WTC11 (cell line): ENCODE measurements around the gene RPL35A. TPM values are rescaled to one million over a fixed set of nuclear protein-coding genes. Genes with fewer than 3 reads are reported as not detected.
"Not testable (repeated sequence)": the region's sequence is repeated elsewhere in the genome, so short reads cannot be mapped to it uniquely, and the experiment has no call there.

Experiments used
- ATAC-seq: fragments of 200-7000 bp; cut with Tn5 transposase; 2 replicates; pipeline ENCODE4 v1.10.0; 2021; ENCODE audit warnings: mild to moderate bottlenecking, moderate library complexity
- CTCF ChIA-PET: fragments of 300-600 bp; sonication (Branson Sonifier 250); formaldehyde crosslinking; loops from one replicate; lab custom pipeline; 2021; ENCODE audit warnings: antibody characterized with exemption; lab: Charles Lee
- POLR2A ChIA-PET: fragments of 350-600 bp; sonication (Branson Sonifier 250); formaldehyde crosslinking; loops from one replicate; lab custom pipeline; 2021; ENCODE audit warnings: antibody characterized with exemption; lab: Charles Lee
- DNase-seq: peaks from one replicate; pipeline ENCODE4 v3.0.0; 2021; ENCODE audit warnings: low spot score
- H3K27ac Mint-ChIP-seq: 2 replicates; pipeline ENCODE4 v1.8.0; 2021; ENCODE audit warnings: mixed read lengths
- H3K27me3 Mint-ChIP-seq: 2 replicates; pipeline ENCODE4 v1.8.0; 2021; ENCODE audit warnings: low read depth, mild to moderate bottlenecking, moderate library complexity, mixed read lengths
- H3K36me3 Mint-ChIP-seq: 2 replicates; pipeline ENCODE4 v1.8.0; 2021; ENCODE audit warnings: mixed read lengths
- H3K4me1 Mint-ChIP-seq: 2 replicates; pipeline ENCODE4 v1.8.0; 2022; ENCODE audit warnings: mixed read lengths
- H3K4me3 Mint-ChIP-seq: 2 replicates; pipeline ENCODE4 v1.8.0; 2021; ENCODE audit warnings: mild to moderate bottlenecking, moderate library complexity, mixed read lengths
- H3K9me3 Mint-ChIP-seq: 2 replicates; pipeline ENCODE4 v1.8.0; 2021; ENCODE audit warnings: mixed read lengths
- CTCF ChIP-seq: fragments of 200-600 bp; IDR thresholded peaks from 2 replicates; pipeline ENCODE4 v1.8.0; 2022; ENCODE audit warnings: antibody characterized with exemption
- FOXK1 ChIP-seq: sonication (generic); formaldehyde crosslinking; IDR thresholded peaks from 2 replicates; pipeline ENCODE4 v1.8.0; 2022; ENCODE audit warnings: mild to moderate bottlenecking, moderate library complexity, missing genetic modification reagents
- FOXP1 ChIP-seq: sonication (generic); formaldehyde crosslinking; IDR thresholded peaks from 2 replicates; pipeline ENCODE4 v1.8.0; 2022; ENCODE audit warnings: missing genetic modification reagents, mild to moderate bottlenecking, moderate library complexity, borderline replicate concordance
- MLX ChIP-seq: sonication (generic); formaldehyde crosslinking; IDR thresholded peaks from 2 replicates; pipeline ENCODE4 v1.8.1; 2023; ENCODE audit warnings: mild to moderate bottlenecking, missing genetic modification reagents, moderate library complexity
- NFATC4 ChIP-seq: fragments of 250-450 bp; sonication (Bioruptor Pico); IDR thresholded peaks from 2 replicates; pipeline ENCODE4 v1.9.0; 2021; ENCODE audit warnings: mild to moderate bottlenecking
- NFE2L1 ChIP-seq: sonication (generic); formaldehyde crosslinking; IDR thresholded peaks from 2 replicates; pipeline ENCODE4 v1.8.1; 2023; ENCODE audit warnings: missing genetic modification reagents
- PREB ChIP-seq: sonication (generic); formaldehyde crosslinking; IDR thresholded peaks from 2 replicates; pipeline ENCODE4 v1.8.1; 2022; ENCODE audit warnings: mild to moderate bottlenecking, missing genetic modification reagents, moderate library complexity, borderline replicate concordance
- PRRX2 ChIP-seq: fragments of 250-450 bp; sonication (Bioruptor Pico); IDR thresholded peaks from 2 replicates; pipeline ENCODE4 v1.8.0; 2021; ENCODE audit warnings: mild to moderate bottlenecking
- SMAD3 ChIP-seq: sonication (generic); formaldehyde crosslinking; IDR thresholded peaks from 2 replicates; pipeline ENCODE4 v1.8.0; 2022; ENCODE audit warnings: missing genetic modification reagents, mild to moderate bottlenecking, borderline replicate concordance
- TEAD1 ChIP-seq: sonication (generic); formaldehyde crosslinking; IDR thresholded peaks from 2 replicates; pipeline ENCODE4 v1.8.0; 2022; ENCODE audit warnings: mild to moderate bottlenecking, missing genetic modification reagents
- TP53 ChIP-seq: sonication (generic); formaldehyde crosslinking; IDR thresholded peaks from 2 replicates; pipeline ENCODE4 v1.8.1; 2023; ENCODE audit warnings: mild to moderate bottlenecking, missing genetic modification reagents
- USF1 ChIP-seq: sonication (generic); formaldehyde crosslinking; IDR thresholded peaks from 2 replicates; pipeline ENCODE4 v1.8.0; 2022; ENCODE audit warnings: mild to moderate bottlenecking, missing genetic modification reagents
- ZNF121 ChIP-seq: sonication (generic); formaldehyde crosslinking; IDR thresholded peaks from 2 replicates; pipeline ENCODE4 v1.8.0; 2023; ENCODE audit warnings: missing genetic modification reagents
- ZNF219 ChIP-seq: sonication (generic); formaldehyde crosslinking; IDR thresholded peaks from 2 replicates; pipeline ENCODE4 v1.8.0; 2023; ENCODE audit warnings: missing genetic modification reagents, mild to moderate bottlenecking, borderline replicate concordance
- ZNF281 ChIP-seq: sonication (generic); formaldehyde crosslinking; IDR thresholded peaks from 2 replicates; pipeline ENCODE4 v1.8.0; 2023; ENCODE audit warnings: mild to moderate bottlenecking, missing genetic modification reagents
- ZNF416 ChIP-seq: fragments of 250-450 bp; sonication (Bioruptor Pico); IDR thresholded peaks from 2 replicates; pipeline ENCODE4 v1.9.0; 2021; ENCODE audit warnings: mild to moderate bottlenecking, inconsistent platforms
- total RNA-seq: library from RNA; stranded (reverse); gene quantifications from 3 replicates; pipeline ENCODE4 v1.2.3, GENCODE V29; 2021

RPL35A gene
- total RNA-seq, 1 experiment from 2014 or later, result 1,384 TPM

- CTCF ChIA-PET, result interaction anchor here (0.5 to 1.1 kb wide), 13 partner anchors 10 to 154 kb away, joined by 3 to 9 read pairs (median 3); partner anchors contain the start of genes LRCH3 and RPL35A
- no peaks in the 10 kb centered on the region for H3K27me3 Mint-ChIP-seq
- TF ChIP-seq TEAD1 (CRISPR knock-in tag) (0 out of 2 replicates have a peak, but pooled peaks have one; percentile 21), ZNF121 (CRISPR knock-in tag) (no peak), USF1 (CRISPR knock-in tag) (no peak), PREB (no peak), TP53 (CRISPR knock-in tag) (no peak), NFE2L1 (CRISPR knock-in tag) (no peak), FOXK1 (CRISPR knock-in tag) (no peak), ZNF281 (no peak), ZNF219 (CRISPR knock-in tag) (no peak), CTCF (peak; percentile 71), SMAD3 (CRISPR knock-in tag) (no peak), PRRX2 (CRISPR knock-in tag) (no peak), MLX (no peak)
- peak; percentile 99 for ATAC-seq
- no peak overlapping the region for H3K4me3 Mint-ChIP-seq
- H3K9me3 Mint-ChIP-seq, result peaks cover 8% of the 10 kb centered on the region
- POLR2A ChIA-PET, result no interaction called here
- peak; percentile 73 for DNase-seq
- no peaks in the 10 kb centered on the region for H3K4me1 Mint-ChIP-seq
- no peak overlapping the region for H3K27ac Mint-ChIP-seq
- peaks cover 8% of the 10 kb centered on the region for H3K36me3 Mint-ChIP-seq
These were observed 23.6 kb upstream of the RPL35A start for GRCh38 chr3:197926418-197926817.

GRCh38 chr3:197927578-197927977 lies 22.4 kb upstream of the RPL35A start:
- H3K27me3 Mint-ChIP-seq, H3K4me3 Mint-ChIP-seq, DNase-seq, H3K9me3 Mint-ChIP-seq, H3K4me1 Mint-ChIP-seq, POLR2A ChIA-PET, H3K27ac Mint-ChIP-seq, ATAC-seq, H3K36me3 Mint-ChIP-seq: not testable (repeated sequence)
- CTCF ChIA-PET, result interaction anchor here (0.6 to 0.7 kb wide), 2 partner anchors 28 to 41 kb away, joined by 3 read pairs; no protein-coding TSS in a partner anchor

GRCh38 chr3:197936819-197937384 lies 13.1 kb upstream of the RPL35A start:
- POLR2A ChIA-PET, result no interaction called here

More at GRCh38 chr3:197936819-197937384, 13.1 kb upstream of the RPL35A start:
- ATAC-seq (no peak), DNase-seq (no peak)
- H3K27ac Mint-ChIP-seq, result no peak overlapping the region; the same call in 1 of the 2 replicates
- H3K36me3 Mint-ChIP-seq, result no peaks in the 10 kb centered on the region
- H3K4me3 Mint-ChIP-seq, result no peak overlapping the region
- H3K9me3 Mint-ChIP-seq, result no peaks in the 10 kb centered on the region
- H3K27me3 Mint-ChIP-seq, result no peaks in the 10 kb centered on the region
- TF ChIP-seq ZNF416 (CRISPR knock-in tag), result no peak
- TF ChIP-seq PREB, result no peak
- TF ChIP-seq FOXP1 (CRISPR knock-in tag), result no peak
- TF ChIP-seq NFATC4 (CRISPR knock-in tag), result no peak
- TF ChIP-seq, all 79 proteins: peak for 0
- peaks cover 5% of the 10 kb centered on the region; the same call in 1 of the 2 replicates for H3K4me1 Mint-ChIP-seq
- CTCF ChIA-PET, result interaction anchor here (1.4 to 2.0 kb wide), 2 partner anchors 11 to 31 kb away, joined by 6 read pairs; no protein-coding TSS in a partner anchor
